Measurements from ENCODE around the gene CCBE1. TPM values are rescaled to one million over a fixed set of nuclear protein-coding genes. Genes with fewer than 3 reads are reported as not detected.

Gene CCBE1
- polyA plus RNA-seq, 1 of the 3 experiments (the other 2 are of a cell fraction), result 5.0 TPM

DNA sequence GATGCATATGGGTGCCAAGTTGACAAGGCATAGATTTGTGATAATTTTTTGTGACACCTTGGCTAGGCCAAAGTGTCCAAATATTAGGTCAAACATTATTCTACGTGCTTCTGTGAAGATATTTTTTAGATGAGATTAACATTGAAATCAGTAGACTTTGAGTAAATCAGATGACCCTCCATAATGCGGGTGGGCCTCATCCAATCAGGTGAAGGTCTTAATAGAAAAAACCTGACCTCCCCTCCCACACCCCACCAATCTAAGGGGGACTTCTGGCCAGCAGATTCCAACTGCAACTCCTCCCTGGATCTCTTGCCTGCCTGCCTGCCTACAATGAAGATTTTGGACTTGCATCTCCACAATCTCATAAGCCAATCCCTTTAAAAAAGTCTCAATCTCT, 219.4 kb downstream of the CCBE1 start (continued):
- TF ChIP-seq, protein P1, sequence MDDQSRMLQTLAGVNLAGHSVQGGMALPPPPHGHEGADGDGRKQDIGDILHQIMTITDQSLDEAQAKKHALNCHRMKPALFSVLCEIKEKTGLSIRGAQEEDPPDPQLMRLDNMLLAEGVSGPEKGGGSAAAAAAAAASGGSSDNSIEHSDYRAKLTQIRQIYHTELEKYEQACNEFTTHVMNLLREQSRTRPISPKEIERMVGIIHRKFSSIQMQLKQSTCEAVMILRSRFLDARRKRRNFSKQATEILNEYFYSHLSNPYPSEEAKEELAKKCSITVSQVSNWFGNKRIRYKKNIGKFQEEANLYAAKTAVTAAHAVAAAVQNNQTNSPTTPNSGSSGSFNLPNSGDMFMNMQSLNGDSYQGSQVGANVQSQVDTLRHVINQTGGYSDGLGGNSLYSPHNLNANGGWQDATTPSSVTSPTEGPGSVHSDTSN (IDR thresholded peaks at IDR 0.05), result no peak
- TF ChIP-seq POLR2AphosphoS5 (IDR thresholded peaks at IDR 0.05; ENCODE audit: low read depth, low read length) (no peak), CHD2 (IDR thresholded peaks at IDR 0.05; ENCODE audit: low read length, partially characterized antibody) (no peak), RXRA (IDR thresholded peaks at IDR 0.05; ENCODE audit: borderline replicate concordance, low read depth) (no peak)

DNA sequence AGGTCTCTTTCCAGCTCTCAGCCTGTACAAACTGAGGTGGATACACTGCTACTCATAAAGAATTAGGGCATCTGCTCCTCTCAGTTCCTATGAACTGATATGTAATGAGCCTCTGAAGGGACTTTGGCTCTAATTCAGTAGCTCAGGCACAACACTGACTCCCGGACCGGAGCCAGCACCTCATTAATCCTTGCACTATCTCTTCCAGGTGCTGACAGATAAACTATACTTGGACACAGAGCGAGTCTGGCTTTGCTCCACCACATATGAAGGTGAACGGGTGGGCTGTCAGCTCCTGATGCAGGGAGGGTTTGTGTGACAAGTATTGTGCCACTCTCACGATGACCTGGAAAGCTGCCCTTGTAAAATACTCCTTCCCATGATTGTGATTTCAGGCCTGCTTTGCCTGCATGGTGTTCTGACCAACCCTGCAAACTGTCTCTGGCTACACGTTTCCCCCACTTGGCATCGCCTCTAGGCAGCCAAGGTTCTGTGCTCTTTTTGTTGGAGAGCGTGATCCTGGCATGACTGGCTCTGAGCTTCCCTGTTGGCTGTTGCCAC, 226.6 kb downstream of the CCBE1 start:
- CTCF ChIA-PET, result interaction anchor here (1.0 to 4.2 kb wide), 5 partner anchors 8 to 353 kb away, joined by 3 to 28 read pairs (median 4); no protein-coding TSS in a partner anchor
- H3F3A ChIP-seq (replicated peaks; ENCODE audit: insufficient read depth), result no peaks in the 10 kb centered on the region
- H3K9me2 ChIP-seq, result no peaks in the 10 kb centered on the region
- H3K27ac ChIP-seq (ENCODE audit: low read depth in 2 of 2, low read length in 1 of 2), result peak overlapping the region in 1 of 2 experiments; percentile 9; a peak in 1 of 4 replicates
- no peak overlapping the region for H3K9ac ChIP-seq
- no peaks in the 10 kb centered on the region for H3K9me3 ChIP-seq
- no peak overlapping the region for H3K4me3 ChIP-seq (ENCODE audit: low read depth in 2 of 2, low read length in 1 of 2)
- no peaks in the 10 kb centered on the region for H3K27me3 ChIP-seq (ENCODE audit: insufficient read depth)
- H4K20me1 ChIP-seq (ENCODE audit: insufficient read depth), result no peaks in the 10 kb centered on the region
- H3K4me2 ChIP-seq, result no peak overlapping the region
- H3K79me2 ChIP-seq (ENCODE audit: insufficient read depth), result no peaks in the 10 kb centered on the region
- H3K4me1 ChIP-seq (ENCODE audit: control insufficient read depth in 1 of 2, insufficient read depth in 2 of 2, low read depth in 1 of 2, low read length in 1 of 2), result peaks cover 0 to 12% of the 10 kb centered on the region in 2 experiments; a peak in 1 of 4 replicates
- 67% methylated on average over 5 of the region's 8 CpGs for WGBS (ENCODE audit: low lambda C conversion rate)
- TF ChIP-seq RFX5 (IDR thresholded peaks at IDR 0.05; ENCODE audit: low read length) (no peak), YY1 (IDR thresholded peaks at IDR 0.05; ENCODE audit: low read depth) (no peak), EP300 (IDR thresholded peaks at IDR 0.05; ENCODE audit: borderline replicate concordance in 1 of 2, low read depth in 1 of 2, low read length in 1 of 2) (peak in 1 of 2 experiments; percentile 20; a peak in 1 of 4 replicates), EZH2phosphoT487 (IDR thresholded peaks at IDR 0.05; ENCODE audit: borderline replicate concordance, low read depth) (no peak), JUND (IDR thresholded peaks at IDR 0.05) (no peak), GATA2 (CRISPR knock-in tag; IDR thresholded peaks at IDR 0.05) (peak; percentile 39; the same call in 1 of the 2 replicates), GABPA (IDR thresholded peaks at IDR 0.05; ENCODE audit: low read depth) (no peak), SMC3 (IDR thresholded peaks at IDR 0.05; ENCODE audit: low read depth, low read length) (no peak), FOXJ3 (CRISPR knock-in tag; IDR thresholded peaks at IDR 0.05) (no peak), TAF1 (IDR thresholded peaks at IDR 0.05; ENCODE audit: borderline replicate concordance, low read depth, low read length) (no peak)
- TF ChIP-seq, protein P2, sequence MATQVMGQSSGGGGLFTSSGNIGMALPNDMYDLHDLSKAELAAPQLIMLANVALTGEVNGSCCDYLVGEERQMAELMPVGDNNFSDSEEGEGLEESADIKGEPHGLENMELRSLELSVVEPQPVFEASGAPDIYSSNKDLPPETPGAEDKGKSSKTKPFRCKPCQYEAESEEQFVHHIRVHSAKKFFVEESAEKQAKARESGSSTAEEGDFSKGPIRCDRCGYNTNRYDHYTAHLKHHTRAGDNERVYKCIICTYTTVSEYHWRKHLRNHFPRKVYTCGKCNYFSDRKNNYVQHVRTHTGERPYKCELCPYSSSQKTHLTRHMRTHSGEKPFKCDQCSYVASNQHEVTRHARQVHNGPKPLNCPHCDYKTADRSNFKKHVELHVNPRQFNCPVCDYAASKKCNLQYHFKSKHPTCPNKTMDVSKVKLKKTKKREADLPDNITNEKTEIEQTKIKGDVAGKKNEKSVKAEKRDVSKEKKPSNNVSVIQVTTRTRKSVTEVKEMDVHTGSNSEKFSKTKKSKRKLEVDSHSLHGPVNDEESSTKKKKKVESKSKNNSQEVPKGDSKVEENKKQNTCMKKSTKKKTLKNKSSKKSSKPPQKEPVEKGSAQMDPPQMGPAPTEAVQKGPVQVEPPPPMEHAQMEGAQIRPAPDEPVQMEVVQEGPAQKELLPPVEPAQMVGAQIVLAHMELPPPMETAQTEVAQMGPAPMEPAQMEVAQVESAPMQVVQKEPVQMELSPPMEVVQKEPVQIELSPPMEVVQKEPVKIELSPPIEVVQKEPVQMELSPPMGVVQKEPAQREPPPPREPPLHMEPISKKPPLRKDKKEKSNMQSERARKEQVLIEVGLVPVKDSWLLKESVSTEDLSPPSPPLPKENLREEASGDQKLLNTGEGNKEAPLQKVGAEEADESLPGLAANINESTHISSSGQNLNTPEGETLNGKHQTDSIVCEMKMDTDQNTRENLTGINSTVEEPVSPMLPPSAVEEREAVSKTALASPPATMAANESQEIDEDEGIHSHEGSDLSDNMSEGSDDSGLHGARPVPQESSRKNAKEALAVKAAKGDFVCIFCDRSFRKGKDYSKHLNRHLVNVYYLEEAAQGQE (IDR thresholded peaks at IDR 0.05; ENCODE audit: low read depth, low read length), result no peak
- TF ChIP-seq, protein P3, sequence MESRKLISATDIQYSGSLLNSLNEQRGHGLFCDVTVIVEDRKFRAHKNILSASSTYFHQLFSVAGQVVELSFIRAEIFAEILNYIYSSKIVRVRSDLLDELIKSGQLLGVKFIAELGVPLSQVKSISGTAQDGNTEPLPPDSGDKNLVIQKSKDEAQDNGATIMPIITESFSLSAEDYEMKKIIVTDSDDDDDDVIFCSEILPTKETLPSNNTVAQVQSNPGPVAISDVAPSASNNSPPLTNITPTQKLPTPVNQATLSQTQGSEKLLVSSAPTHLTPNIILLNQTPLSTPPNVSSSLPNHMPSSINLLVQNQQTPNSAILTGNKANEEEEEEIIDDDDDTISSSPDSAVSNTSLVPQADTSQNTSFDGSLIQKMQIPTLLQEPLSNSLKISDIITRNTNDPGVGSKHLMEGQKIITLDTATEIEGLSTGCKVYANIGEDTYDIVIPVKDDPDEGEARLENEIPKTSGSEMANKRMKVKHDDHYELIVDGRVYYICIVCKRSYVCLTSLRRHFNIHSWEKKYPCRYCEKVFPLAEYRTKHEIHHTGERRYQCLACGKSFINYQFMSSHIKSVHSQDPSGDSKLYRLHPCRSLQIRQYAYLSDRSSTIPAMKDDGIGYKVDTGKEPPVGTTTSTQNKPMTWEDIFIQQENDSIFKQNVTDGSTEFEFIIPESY (IDR thresholded peaks at IDR 0.05; ENCODE audit: borderline replicate concordance, low read depth), result no peak
- POLR2A ChIA-PET, result no interaction called here
- DNase-seq, result no peak
- H2AFZ ChIP-seq (ENCODE audit: low read depth), result no peak overlapping the region
- H3K36me3 ChIP-seq (replicated peaks in 1 of 2; ENCODE audit: control insufficient read depth in 1 of 2, insufficient read depth in 2 of 2, low read length in 1 of 2), result no peaks in the 10 kb centered on the region
